Pons (tissue), 1 donor: Measurements from ENCODE around the gene DDX23.
"Not testable (repeated sequence)": the region's sequence is repeated elsewhere in the genome, so short reads cannot be mapped to it uniquely, and the experiment has no call there.

Experiments used
- DNase-seq: peaks from one replicate; pipeline ENCODE4 v3.0.0-alpha.2; 2016; ENCODE audit warnings: low spot score

The DDX23 gene

DNA sequence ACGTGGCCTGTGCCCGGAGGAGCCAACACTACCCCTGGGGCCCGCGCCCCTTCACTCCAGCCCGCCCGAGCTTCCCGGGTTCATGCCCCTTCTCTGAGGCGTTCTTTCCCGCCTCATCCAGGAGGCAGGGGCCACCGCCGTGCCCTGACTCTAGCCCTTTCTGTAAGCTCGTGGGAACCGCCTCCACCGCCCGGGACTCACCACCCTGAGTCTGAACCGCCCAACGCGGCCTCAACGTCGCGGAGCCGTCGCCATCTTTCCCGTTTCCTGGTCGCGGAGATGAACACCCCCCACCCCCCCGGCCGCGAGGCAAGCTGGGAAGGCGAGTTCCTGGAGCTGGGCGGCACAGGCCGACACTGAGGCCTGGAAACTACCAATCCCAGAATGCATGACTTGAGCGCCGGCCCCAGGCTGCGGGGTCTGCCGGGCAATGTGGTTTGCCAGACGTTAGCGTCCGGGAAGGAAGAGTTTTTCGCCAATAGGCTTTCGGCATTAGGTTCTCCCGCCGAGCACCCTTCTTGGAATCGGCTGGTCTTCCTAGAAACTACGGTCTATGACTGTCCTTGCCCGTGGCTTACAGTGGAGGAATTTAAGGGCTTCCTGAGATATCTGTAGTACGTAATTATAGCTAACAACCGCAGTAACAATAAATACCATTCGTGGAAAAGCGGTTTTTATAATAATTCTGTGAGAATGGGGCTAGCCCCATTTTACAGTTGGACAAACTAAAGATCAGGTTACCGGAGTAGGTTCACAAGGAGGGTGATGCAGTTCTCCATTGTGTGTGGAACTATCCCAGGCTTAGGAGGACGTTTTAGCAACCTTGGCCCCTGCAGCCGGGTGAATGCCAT, at the start of gene DDX23:
DDX23 (minus strand) TSS at position 281 of the 851 bp plus-strand sequence. CDS start 6,381 bp downstream, outside the sequence.
- DNase-seq: peak; percentile 96

DNA sequence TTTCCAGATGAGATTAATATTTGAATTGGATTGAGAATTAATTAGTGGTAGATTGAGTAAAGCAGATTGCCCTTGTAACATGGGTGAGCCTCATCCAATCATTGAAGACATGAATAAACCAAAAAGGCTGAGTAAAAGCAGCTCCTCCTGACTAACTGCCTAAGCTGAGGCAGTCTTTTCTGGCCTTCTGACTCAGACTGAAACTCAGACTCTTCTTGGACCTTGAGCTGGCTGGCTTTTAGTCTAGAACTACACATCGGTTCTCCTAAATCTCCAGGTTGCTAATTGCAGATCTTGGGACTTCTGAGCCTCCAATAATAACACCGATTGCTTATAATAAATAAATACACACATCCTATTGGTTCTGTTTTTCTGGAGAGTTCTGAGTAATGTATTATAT, 49.3 kb upstream of the DDX23 start:
- DNase-seq: no peak

DNA sequence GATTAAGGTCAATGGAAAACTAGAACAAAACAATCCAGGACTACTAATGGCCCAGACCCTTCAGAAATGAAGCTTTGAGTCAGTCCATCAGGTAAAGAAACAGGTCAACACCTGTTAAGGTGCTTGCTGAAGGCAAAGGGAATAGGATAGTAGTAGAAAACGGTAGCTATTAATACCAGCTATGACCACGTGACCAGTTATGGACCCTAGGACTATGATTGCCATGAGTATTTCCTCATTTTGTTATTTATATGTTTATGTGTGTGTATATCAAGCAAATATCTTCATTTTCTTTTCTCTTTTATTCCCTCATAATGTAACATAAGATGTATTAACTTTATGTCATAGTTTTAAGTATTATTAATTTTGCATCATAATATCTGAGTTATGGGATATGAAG, 47.7 kb upstream of the DDX23 start:
- no peak for DNase-seq

DNA sequence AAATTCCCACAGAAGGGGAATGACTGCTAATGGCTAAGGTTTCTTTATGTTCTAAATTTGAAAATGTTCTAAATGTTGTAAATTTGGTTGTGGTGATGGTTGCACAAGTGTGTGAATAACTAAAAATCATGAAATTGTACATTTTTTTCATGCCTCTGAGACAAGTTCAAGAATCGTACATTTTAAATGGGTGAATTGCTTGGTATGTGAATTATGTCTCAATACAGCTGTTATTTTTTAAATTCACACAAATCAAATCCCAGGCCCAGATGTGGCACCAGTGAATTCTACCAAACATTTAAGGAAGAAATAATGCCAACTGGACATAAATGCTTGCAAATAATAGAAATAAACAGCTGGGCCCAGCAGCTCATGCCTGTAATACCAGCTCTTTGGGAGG, 42.3 kb upstream of the DDX23 start:
- DNase-seq: no peak

DNA sequence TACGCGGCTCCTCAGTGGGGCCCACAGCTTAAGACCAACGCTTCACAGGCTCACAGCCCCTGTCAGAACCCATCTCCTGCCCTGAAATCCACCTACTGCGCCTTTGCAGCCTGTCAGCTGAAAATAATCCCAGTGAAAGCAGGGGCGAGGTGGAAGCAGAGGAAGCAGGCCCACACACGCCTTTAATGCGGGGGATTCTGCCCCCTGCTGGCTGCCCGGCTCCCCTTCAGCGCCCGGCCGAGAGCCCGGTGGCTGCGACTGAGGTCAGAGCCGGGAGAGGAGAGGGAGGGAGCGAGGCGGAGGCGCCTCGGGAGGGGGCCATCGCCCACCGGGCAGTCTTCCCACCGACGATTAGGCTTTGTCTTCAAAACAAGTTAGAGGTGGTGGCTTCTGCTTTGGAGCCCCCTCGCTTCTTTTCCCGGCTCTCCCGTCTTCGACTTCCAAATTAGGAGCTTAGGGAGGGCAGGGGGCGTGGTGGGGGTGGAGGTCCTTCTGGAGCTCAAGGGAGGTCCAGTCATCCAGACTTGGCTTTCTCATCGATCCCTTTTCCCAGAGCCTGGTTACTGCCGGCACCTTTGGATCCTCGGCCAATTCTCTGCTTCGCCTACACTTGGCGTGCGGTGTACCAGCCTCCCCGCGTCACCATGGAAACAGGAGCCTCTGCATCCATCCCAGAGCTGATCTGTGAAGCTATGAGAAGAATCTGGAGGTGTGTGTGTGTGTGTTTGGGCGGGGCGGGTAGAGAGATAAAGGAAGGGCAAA, 38.9 kb upstream of the DDX23 start:
- DNase-seq: peak; percentile 66

DNA sequence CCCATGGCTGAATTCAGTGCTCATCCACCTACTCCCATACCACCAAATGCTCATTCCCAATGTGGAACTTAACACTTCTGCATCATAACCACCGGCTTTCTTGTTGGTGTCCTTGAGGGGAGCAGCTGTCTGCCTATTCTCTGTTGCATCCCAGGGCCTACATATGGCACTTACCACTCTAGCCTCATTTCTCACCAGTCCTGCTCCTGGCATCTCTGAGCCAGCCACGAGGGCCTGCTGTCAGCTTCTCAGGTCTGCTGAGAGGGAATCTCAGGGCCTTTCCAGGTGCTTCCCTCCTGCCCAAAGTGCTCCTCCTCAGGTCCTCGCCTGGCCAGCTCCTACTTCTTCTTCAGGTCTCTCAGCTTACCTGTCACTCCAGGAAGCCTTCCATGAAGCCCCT, 37.7 kb upstream of the DDX23 start:
- DNase-seq: no peak

DNA sequence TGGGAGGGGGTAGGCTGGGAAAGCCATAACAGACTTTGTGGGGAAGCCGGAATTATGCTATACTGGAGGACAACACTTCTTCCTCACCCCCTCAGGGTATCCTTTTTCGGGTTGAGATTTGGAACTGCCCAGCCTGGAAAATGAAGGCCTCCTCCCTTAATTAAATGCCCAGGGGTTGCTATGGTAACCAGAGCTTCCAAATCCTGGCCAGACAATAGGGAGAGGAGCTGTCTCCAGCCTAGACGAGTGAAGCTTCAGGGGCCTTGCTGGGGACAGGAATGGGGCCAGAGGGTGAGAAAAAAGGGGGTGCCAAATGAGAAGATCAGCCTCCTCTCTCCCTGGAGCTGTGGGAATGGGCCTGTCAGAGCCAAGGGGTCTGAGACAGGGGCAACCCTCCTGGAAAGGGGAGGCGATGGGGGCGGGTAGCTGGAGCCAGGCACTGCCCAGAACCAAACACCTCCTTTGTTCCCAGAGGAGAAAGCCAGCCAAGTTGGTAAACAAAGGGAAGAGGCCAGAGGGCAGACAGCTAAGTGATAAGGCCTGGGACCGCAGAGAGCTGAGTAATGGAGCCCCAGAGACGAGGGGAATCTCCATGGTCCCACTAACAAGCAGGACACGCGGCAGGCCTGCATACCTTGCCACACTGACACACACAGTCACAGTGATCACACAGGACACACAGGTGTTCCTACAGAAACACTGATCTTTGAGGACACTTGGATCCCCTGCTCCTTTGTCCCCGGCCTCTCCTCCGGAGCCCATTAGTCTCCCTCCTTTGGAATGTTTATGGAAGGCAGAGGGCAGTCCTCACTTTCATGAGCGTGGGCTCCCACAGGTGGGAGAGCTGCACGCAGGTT, 31.6 kb upstream of the DDX23 start:
- no peak for DNase-seq

DNA sequence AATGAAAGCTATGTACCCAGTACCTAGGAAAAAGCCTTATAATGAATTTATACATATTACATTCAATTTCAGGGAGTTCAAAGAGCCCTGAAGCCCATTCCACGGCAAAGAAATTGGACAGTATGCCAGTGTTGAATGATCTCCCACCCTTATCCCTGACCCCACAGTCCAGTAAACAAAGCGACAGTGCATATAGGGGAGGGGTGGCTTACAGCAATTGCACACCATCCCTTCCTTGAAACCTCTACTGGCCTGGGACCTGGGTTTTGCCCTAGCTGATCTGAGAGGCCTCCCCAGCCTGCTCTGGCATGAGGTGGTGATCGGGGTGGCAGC, 31.0 kb upstream of the DDX23 start:
- no peak for DNase-seq

DNA sequence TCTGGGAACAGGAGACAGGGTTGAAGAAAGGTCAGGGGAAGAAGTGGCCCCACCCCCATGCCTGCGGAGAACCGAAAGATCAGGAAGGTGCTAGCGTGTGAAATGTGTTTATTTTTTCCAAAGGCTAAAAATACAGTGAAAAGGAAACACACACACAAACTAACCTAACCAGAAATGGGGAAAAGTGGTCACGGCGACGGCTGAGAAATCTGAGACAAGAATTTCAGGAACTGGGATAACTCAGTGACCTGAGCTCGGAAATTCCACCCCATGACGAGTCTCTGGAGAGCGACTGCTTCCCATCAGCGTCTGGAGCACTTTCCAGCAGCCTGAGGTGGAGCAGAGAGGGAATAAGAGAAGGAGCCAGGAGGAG, 30.3 kb upstream of the DDX23 start:
- DNase-seq: no peak

DNA sequence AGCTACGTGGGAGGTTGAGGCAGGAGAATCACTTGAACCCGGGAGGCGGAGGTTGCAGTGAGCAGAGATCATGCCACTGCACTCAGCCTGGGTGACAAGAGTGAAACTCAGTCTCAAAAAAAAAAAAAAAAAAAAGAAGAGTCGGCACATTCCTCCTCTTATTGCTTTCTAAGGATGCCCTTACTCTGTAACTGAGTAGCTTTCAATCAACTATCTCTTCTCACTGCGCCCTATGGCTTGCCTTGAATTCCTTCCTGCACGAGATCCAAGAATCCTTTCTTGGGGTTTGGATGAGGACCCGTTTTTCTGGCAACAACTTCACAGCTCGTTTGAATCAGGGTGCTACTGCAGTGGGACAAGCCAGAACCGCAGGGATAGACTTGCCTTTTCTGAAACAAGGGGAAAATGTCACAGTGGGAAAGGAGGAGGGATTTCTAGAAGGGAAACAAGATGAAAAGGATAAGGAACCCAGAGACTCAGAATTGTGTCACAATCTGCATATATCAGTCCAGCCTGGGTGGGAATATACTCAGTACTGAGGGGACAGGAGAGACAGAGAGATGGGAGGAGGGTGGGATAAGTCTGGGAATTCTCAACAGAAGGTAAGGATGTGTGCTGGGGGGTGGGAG, 29.8 kb upstream of the DDX23 start:
- no peak for DNase-seq

DNA sequence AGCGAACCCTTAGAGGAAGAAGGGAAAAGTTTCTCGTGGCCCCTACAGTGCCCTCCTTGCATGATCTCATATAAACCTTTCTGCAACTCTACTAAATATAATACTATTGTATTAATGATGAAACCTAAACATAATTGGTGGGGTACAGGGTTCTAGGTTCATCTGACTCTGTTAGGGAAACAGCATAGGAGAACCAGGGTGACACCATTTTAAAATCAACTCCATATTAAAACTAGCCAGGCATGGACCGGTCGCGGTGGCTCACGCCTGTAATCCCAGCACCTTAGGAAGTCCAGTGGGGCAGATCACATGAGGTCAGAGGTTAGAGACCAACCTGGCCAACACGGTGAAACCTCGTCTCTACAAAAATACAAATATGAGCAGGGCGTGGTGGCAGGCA, 28.7 kb upstream of the DDX23 start:
- DNase-seq: no peak

DNA sequence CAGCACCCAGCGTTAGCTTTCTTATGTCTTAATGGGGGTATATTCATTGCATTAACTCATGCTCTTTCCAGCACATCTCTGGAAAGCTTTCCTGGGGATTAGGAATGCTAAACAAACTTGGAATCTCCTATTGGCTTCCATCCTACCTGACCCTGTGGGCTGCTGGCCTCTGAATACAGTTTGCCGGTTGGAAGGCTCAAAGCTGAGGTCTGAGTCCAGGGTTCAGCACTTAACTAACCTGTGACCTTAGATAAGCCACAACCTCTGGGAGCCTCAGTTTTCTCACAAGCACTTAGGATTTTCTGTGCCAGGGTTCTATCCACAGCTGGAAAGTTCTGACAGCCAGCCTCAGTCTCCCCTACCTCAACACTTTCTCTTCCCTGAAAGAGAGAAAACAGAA, 26.6 kb upstream of the DDX23 start:
- DNase-seq: no peak

DNA sequence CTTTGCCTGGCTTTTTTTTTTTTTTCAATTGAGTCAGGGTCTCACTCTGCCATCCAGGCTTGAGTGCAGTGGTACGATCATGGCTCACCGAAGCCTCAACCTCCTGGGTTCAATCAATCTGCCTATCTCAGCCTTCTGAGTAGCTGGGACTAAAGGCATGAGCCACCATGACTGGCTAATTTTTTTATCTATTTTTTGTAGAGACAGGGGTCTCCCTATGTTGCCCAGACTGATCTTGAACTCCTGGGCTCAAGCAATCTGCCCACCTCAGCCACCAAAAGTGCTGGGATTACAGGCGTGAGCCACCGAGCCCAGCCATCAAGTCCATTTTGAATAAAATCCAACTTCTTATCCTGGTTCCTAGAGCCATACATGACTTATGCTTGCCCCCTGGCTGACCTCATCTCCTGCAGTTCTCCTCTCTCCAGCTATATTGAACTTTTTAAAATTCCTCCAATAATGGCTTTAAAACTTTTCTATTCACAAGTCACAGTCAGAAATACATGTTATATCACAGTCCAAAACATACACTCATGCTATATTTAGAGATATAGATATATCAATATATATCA, 24.1 kb upstream of the DDX23 start:
- DNase-seq: no peak

DNA sequence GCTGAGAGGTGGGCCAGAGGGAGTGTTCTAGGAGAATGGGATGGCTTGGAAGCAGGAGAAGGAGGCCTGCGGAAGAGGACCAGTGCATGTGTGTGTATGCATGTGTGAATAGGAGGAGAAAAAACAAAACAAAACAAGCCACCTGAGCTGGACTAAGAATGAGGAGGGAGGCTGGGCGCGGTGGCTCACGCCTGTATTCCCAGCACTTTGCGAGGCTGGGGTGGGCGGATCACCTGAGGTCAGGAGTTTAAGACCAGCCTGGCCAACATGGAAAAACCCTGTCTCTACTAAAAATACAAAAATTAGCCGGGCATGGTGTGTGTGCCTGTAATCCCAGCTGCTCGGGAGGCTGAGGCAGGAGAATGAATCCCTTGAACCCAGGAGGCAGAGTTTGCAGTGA, 21.6 kb upstream of the DDX23 start:
- DNase-seq: not testable (repeated sequence)

DNA sequence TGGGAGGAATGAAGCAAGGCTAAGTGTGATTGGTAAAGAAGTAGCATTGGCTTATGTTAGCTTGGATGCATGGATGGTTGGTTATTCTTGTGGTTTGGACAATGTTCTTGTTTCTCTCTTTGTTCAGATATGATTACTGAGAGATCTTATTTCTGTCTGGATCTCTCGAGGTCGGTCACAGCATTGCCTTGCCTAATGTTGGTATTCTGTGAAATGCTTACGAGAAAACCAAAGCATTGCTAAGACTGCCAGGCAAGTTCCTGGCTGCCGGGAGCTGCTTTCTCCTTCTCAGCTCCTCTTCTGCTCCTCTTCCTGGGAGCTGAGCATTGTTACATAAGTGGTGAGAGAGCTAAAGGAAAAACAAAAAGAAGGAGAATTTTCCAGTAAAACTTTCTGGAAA, 21.1 kb upstream of the DDX23 start:
- DNase-seq: no peak

DNA sequence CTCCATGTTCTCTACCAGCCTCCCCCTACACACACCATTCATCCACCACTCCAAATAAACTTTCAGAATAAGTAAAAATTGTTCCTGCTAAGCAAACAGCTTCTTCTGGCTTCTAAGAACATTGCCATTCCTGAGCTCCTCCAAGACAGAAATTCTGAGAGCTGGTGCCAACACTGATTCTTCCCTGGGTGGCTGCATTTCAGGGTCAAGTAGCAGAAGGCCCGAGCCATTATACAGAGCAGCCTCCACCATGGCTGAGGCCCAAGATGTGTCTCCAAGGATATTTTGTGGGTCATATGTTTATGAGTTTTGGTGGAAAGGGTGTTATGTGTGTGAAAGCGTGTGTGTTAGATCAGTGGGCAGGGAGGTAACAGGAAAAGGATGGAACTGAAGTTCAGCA, 17.2 kb upstream of the DDX23 start:
- DNase-seq: no peak

DNA sequence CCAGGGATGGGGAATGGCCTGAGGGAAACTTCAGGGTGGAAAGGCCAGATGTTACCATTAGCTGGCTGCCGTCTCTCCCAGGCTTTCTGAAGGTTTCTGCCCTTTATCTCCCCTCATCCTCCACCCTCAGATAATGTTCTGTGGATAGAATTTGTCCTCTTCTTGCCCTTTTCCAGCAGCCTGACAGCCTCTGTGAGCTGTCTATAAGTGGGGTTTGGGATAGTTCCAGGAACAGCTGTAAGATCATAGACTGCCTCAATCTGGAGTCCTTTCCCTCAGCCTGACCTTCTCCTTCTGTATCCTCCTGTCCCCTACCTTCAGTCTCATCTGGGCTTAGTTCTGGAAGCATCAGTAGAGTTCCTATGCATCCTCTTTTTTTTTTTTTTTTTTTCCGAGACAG, 16.5 kb upstream of the DDX23 start:
- DNase-seq: no peak

DNA sequence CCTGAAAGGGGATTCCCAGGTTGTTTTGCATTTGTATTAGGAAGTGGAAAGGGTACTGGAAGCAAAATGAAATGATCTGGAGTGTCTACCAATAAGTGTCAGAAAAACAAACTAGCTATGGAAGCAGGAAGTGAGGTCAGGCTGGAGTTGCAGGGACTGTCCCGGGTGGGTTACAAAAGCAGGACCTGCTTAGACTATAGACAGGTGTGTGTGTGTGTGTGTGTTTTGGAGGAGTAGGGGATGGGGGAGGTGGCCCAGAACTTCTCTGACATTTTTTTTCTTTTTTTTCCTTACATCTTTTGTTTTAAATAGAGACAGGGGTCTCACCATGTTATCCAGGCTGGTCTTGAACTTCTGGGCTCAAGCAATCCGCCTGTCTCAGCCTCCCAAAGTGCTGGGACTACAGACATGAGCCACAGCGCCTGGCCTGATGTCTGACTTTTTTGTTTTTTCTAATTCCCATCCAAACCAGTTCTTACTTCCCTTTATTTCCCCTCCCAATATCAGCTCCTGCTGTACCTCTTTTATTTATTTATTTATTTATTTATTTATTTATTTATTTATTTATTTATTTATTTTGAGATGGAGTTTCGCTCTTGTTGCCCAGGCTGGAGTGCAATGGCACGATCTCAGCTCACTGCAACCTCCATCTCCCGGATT, 14.2 kb upstream of the DDX23 start:
- no peak for DNase-seq

DNA sequence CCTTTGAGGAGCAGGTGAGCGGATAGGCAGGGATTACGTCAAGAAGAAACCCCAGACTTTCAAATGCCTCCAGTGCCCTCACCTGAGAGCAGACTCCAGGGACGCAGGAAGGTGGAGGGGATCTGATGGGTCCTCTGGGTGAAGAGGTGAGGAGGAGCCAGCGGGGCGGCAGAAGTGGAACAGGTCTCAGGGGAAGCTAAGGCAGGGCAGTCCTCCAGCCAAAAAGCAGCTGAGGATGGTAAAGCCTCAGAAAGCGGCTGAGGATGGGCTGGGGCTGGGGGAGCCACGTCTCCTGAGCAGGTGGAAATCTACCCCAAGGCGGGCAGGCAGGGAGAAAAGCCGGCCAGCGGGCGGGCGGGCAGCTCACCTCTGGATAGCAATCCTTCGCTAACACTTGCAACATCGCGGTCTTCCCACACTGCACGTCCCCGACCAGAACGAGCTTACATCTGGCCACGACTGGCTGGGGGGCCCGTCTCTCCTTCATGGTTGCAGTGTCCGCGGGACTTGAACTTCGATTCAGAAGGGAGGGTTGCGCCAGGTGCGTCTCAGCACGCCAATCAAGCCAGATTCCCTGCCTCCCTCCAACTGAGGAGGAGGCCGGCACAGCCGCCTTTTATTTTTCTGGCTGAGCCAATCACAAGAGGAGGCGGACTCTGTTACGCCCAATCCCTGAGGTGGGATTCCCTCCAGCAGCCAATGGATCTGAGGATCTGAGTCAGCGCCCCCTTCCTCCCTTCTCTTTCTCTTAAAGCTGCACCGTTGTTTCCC, 13.5 kb upstream of the DDX23 start, which contains the start of gene RND1:
RND1 (minus strand) TSS at position 590 of the 771 bp plus-strand sequence; CDS start at position 487, 103 bp downstream.
- DNase-seq: peak; percentile 96

DNA sequence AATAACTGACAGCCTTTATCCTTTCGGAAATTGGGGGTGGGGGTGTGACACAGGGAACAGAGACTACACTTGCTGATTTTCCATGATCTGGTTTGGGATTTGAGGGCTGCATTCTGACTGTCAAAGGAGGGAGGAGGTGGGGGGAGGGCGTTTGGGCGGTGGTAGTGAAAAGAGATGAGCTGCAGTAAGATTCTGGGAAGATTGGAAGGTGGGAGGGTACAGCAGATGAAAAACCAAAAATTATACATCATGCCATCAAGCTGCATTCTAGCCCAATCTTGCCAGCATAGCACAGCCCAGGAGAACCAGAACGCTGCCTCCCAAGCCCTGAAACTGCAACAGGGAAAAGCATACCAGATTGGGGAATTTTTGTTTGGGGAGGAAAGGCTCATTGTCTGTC, 11.3 kb upstream of the DDX23 start:
- DNase-seq: no peak
